Measurements from ENCODE around the gene SNAI1.

The SNAI1 gene

DNA sequence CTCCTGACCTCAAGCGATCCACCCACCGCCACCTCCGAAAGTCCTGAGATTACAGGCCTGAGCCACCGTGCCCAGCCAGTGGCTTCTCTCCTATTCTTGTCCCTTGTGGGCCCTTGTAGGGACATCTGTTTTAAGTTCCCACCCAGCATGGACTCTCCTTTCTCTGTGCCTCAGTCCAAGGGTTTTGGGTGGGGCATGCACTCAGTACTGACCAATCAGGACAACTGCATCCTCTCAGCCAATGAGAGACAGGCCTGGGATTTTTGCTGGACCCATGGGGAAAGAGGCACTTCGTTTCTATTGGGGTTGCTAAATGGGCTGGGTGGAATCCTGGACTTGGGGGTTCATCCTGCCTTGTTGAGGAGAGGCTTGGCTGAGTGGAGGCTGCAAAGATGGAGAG, 34.4 kb downstream of the SNAI1 start:
- TF ChIP-seq ZBTB7A (IDR thresholded peaks at IDR 0.05; ENCODE audit: low read depth) (no peak), CREB1 (IDR thresholded peaks at IDR 0.05; ENCODE audit: low read depth) (no peak), EGR1 (IDR thresholded peaks at IDR 0.05) (no peak), CEBPB (IDR thresholded peaks at IDR 0.05) (no peak), YY1 (IDR thresholded peaks at IDR 0.05; ENCODE audit: low read depth) (no peak), EP300 (IDR thresholded peaks at IDR 0.05; ENCODE audit: borderline replicate concordance) (no peak), TAF1 (IDR thresholded peaks at IDR 0.05; ENCODE audit: low read depth) (no peak), TCF12 (IDR thresholded peaks at IDR 0.05; ENCODE audit: low read depth) (no peak), FOXM1 (IDR thresholded peaks at IDR 0.05; ENCODE audit: borderline replicate concordance, low read depth) (no peak), TEAD4 (IDR thresholded peaks at IDR 0.05) (no peak), NFIC (IDR thresholded peaks at IDR 0.05) (no peak)
- TF ChIP-seq, protein P1, sequence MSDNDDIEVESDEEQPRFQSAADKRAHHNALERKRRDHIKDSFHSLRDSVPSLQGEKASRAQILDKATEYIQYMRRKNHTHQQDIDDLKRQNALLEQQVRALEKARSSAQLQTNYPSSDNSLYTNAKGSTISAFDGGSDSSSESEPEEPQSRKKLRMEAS (IDR thresholded peaks at IDR 0.05): no peak
- TF ChIP-seq, protein P2, sequence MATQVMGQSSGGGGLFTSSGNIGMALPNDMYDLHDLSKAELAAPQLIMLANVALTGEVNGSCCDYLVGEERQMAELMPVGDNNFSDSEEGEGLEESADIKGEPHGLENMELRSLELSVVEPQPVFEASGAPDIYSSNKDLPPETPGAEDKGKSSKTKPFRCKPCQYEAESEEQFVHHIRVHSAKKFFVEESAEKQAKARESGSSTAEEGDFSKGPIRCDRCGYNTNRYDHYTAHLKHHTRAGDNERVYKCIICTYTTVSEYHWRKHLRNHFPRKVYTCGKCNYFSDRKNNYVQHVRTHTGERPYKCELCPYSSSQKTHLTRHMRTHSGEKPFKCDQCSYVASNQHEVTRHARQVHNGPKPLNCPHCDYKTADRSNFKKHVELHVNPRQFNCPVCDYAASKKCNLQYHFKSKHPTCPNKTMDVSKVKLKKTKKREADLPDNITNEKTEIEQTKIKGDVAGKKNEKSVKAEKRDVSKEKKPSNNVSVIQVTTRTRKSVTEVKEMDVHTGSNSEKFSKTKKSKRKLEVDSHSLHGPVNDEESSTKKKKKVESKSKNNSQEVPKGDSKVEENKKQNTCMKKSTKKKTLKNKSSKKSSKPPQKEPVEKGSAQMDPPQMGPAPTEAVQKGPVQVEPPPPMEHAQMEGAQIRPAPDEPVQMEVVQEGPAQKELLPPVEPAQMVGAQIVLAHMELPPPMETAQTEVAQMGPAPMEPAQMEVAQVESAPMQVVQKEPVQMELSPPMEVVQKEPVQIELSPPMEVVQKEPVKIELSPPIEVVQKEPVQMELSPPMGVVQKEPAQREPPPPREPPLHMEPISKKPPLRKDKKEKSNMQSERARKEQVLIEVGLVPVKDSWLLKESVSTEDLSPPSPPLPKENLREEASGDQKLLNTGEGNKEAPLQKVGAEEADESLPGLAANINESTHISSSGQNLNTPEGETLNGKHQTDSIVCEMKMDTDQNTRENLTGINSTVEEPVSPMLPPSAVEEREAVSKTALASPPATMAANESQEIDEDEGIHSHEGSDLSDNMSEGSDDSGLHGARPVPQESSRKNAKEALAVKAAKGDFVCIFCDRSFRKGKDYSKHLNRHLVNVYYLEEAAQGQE (IDR thresholded peaks at IDR 0.05; ENCODE audit: low read depth): no peak
- TF ChIP-seq, protein P3, sequence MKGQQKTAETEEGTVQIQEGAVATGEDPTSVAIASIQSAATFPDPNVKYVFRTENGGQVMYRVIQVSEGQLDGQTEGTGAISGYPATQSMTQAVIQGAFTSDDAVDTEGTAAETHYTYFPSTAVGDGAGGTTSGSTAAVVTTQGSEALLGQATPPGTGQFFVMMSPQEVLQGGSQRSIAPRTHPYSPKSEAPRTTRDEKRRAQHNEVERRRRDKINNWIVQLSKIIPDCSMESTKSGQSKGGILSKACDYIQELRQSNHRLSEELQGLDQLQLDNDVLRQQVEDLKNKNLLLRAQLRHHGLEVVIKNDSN (IDR thresholded peaks at IDR 0.05): no peak

DNA sequence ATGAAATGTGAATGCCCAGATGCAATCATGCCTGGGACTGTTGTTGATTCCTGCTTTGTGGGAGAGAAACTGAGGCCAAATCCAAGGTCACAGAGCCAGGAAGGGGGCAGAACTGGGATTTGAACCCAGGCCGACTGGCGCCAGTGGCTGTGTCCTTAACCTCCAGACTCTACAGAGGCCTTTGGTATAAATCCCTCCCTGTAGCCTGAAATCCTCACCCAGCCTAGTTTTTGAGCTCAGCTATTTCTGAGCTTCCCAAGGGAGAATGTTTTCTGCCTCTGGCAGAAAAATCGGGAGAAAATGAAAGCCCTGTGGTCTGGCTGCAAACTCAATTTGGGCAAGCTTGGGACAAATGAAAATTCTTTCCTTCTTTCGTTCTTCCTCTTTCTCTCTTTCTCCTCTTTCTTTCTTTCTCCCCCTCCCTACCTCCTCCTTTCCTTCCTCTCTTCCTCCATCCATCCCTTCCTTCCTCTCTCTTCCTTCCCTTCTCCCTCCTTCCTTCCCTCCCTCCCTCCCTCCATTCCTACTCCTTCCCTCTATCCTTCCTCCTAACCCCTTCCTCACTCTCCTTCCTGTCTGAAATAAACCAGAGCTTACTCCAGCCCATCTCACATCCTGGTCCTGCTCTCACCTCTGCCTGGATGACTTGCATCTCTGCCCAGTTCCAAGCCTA, 34.9 kb downstream of the SNAI1 start:
- TF ChIP-seq TCF12 (IDR thresholded peaks at IDR 0.05; ENCODE audit: low read depth) (no peak), CREB1 (IDR thresholded peaks at IDR 0.05; ENCODE audit: low read depth) (no peak), EGR1 (IDR thresholded peaks at IDR 0.05) (no peak)
- TF ChIP-seq, protein P2 (IDR thresholded peaks at IDR 0.05; ENCODE audit: low read depth): no peak

DNA sequence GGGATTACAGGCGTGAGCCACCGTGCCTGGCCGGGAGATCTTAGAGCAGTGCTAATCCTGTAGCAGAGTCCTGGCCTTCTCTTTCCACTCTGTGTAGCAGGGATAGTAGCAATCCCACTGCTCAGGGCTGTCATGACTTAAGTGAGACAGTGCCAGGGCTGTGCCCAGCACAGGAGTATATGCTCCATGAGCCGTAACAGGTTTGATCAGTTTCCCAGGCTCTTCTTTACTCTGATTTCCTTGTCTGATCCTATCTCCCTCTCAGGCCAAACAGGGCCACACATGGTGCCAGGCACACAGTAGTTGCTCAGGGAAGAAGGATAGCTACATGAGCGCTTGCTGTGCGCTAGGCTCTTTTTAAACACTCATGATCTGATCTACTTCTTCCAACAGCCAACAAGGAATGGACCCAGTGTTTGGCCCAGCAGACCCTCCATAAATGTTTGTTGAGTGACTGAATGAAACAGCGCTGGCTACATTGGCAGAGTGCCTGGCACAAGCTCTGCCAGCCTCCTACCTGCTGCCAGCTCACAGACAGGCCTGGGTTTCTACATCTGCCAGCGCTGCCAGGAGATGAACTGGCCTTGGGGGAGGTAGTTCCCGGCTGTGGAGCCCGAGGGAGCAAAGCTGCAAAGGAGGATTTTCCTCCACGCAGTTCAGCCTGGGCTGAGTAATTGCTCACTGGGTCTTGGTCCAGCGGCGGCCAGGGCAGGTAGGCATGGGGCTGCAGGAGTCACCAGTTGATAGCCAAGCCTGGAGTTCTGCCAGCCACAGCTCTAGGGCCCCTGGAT, 36.9 kb downstream of the SNAI1 start:
- no peak for TF ChIP-seq TCF12 (IDR thresholded peaks at IDR 0.05; ENCODE audit: low read depth)
- TF ChIP-seq CREB1 (IDR thresholded peaks at IDR 0.05; ENCODE audit: low read depth): no peak
- no peak for TF ChIP-seq NFIC (IDR thresholded peaks at IDR 0.05)
- TF ChIP-seq EGR1 (IDR thresholded peaks at IDR 0.05): no peak
- no peak for TF ChIP-seq CEBPB (IDR thresholded peaks at IDR 0.05)
- no peak for TF ChIP-seq RAD21 (IDR thresholded peaks at IDR 0.05; ENCODE audit: low read depth)
- TF ChIP-seq YY1 (IDR thresholded peaks at IDR 0.05; ENCODE audit: low read depth): no peak
- no peak for TF ChIP-seq EP300 (IDR thresholded peaks at IDR 0.05; ENCODE audit: borderline replicate concordance)
- TF ChIP-seq, protein P2 (IDR thresholded peaks at IDR 0.05; ENCODE audit: low read depth): no peak
- TF ChIP-seq, protein P1 (IDR thresholded peaks at IDR 0.05): no peak
- TF ChIP-seq FOXM1 (IDR thresholded peaks at IDR 0.05; ENCODE audit: borderline replicate concordance, low read depth): no peak
- TF ChIP-seq TEAD4 (IDR thresholded peaks at IDR 0.05): no peak
- no peak for TF ChIP-seq TAF1 (IDR thresholded peaks at IDR 0.05; ENCODE audit: low read depth)
- TF ChIP-seq, protein P3 (IDR thresholded peaks at IDR 0.05): no peak
- TF ChIP-seq ZBTB7A (IDR thresholded peaks at IDR 0.05; ENCODE audit: low read depth): no peak

DNA sequence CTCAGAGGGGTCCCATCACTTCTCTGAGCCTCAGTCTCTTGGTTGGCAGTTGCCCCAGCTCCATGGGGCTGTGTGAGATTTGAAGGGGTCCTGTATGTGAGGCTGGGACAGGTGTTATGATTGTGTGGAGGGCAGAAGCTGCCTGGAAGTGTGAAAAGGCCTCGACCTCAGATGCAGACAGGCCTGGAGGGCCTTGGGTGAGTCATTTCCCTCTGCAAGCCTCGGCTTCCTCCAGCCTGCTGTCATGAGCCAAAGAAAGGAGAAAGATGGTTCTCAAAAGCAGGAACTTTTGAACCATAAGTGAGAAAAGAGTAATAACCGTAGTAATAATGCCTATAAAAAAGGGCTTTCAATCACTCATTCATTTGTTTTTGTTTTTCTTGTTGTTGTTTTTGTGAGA, 37.5 kb downstream of the SNAI1 start:
- TF ChIP-seq RAD21 (IDR thresholded peaks at IDR 0.05; ENCODE audit: low read depth) (no peak), CREB1 (IDR thresholded peaks at IDR 0.05; ENCODE audit: low read depth) (no peak), TCF12 (IDR thresholded peaks at IDR 0.05; ENCODE audit: low read depth) (no peak), NFIC (IDR thresholded peaks at IDR 0.05) (no peak), YY1 (IDR thresholded peaks at IDR 0.05; ENCODE audit: low read depth) (no peak), FOXM1 (IDR thresholded peaks at IDR 0.05; ENCODE audit: borderline replicate concordance, low read depth) (no peak)
- TF ChIP-seq, protein P1 (IDR thresholded peaks at IDR 0.05): no peak
- TF ChIP-seq, protein P3 (IDR thresholded peaks at IDR 0.05): no peak
- TF ChIP-seq, protein P2 (IDR thresholded peaks at IDR 0.05; ENCODE audit: low read depth): no peak
